ENCODE data around the gene RGP1.

GRCh38 chr9:35743880-35744518 lies 5.1 kb upstream of the RGP1 start:
- TF ChIP-seq POLR2AphosphoS5 (IDR thresholded peaks at IDR 0.05; ENCODE audit: low read depth, low read length), result no peak
- TF ChIP-seq POLR2A (IDR thresholded peaks at IDR 0.05; ENCODE audit: low read depth, low read length), result no peak
- TF ChIP-seq TAF1 (IDR thresholded peaks at IDR 0.05; ENCODE audit: low read depth, low read length), result no peak
- no peak for TF ChIP-seq POU2F2 (IDR thresholded peaks at IDR 0.05; ENCODE audit: low read depth, low read length)
- TF ChIP-seq PAX5 (IDR thresholded peaks at IDR 0.05; ENCODE audit: insufficient read depth, low read length, severe bottlenecking), result no peak
- TF ChIP-seq SPI1 (IDR thresholded peaks at IDR 0.05; ENCODE audit: low read depth, low read length), result no peak
